Tibial nerve (tissue), 4 donors: Measurements from ENCODE around the gene FGGY.
A peak's percentile ranks its signal among the peaks of the same experiment; 100 is the strongest.

Experiments
- CTCF ChIP-seq, 5 experiments: fragments of 200-600 bp in 3 of 5; fragments of 450-650 bp in 2 of 5; sonication (generic) in 3 of 5; IDR thresholded peaks; one replicate each; pipeline ENCODE4 v1.5.1; 2016 to 2019; ENCODE audit warnings: antibody characterized with exemption in 5 of 5, mild to moderate bottlenecking in 3 of 5, moderate library complexity in 2 of 5
- EP300 ChIP-seq, 2 donors: sonication (generic); formaldehyde crosslinking; IDR thresholded peaks; one replicate each; pipeline ENCODE4 v1.6.1; 2017; ENCODE audit warnings: antibody characterized with exemption in 2 of 2, mild to moderate bottlenecking in 1 of 2
- POLR2A ChIP-seq, 2 donors: fragments of 450-650 bp; IDR thresholded peaks; one replicate each; pipeline ENCODE4 v1.6.1; 2017; ENCODE audit warnings: antibody characterized with exemption in 2 of 2, mild to moderate bottlenecking in 2 of 2, moderate library complexity in 2 of 2

GRCh38 chr1:59292562-59292961 lies 4.3 kb upstream of the FGGY start:
- TF ChIP-seq CTCF (IDR thresholded peaks at IDR 0.05) (no peak), EP300 (IDR thresholded peaks at IDR 0.05) (peak in 1 of 2 donors; percentile 87), POLR2A (IDR thresholded peaks at IDR 0.05) (no peak)
